ENCODE results near the gene DNAJC7.

DNA sequence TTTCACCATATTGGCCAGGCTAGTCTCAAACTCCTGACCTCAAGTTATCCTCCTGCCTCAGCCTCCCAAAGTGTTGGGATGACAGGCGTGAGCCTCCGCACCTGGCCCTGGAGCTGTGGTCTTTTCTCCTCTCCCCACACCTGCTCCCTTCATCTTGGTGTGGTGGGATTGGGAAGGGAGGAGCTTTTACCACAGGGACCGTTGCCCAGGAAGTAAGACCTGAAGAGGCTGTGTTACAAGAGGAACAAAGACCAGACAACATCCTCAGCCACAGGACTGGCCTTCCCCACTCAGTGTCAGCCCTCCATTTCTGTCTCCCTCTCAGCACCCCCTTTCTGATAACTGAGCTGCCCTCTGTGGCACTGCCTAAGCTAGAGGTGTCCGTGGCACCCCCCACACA is 42.6 kb upstream of the DNAJC7 start:
- TF ChIP-seq, protein P1, sequence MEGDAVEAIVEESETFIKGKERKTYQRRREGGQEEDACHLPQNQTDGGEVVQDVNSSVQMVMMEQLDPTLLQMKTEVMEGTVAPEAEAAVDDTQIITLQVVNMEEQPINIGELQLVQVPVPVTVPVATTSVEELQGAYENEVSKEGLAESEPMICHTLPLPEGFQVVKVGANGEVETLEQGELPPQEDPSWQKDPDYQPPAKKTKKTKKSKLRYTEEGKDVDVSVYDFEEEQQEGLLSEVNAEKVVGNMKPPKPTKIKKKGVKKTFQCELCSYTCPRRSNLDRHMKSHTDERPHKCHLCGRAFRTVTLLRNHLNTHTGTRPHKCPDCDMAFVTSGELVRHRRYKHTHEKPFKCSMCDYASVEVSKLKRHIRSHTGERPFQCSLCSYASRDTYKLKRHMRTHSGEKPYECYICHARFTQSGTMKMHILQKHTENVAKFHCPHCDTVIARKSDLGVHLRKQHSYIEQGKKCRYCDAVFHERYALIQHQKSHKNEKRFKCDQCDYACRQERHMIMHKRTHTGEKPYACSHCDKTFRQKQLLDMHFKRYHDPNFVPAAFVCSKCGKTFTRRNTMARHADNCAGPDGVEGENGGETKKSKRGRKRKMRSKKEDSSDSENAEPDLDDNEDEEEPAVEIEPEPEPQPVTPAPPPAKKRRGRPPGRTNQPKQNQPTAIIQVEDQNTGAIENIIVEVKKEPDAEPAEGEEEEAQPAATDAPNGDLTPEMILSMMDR (IDR thresholded peaks at IDR 0.05), result no peak
- TF ChIP-seq EZH2phosphoT487 (IDR thresholded peaks at IDR 0.05) (no peak), EZH2 (IDR thresholded peaks at IDR 0.05) (no peak)

Data from neural progenitor cell (in vitro differentiated cells).